Measurements from ENCODE around the gene CCDC13. TPM values are rescaled to one million over a fixed set of nuclear protein-coding genes. Genes with fewer than 3 reads are reported as not detected.
A peak's percentile ranks its signal among the peaks of the same experiment; 100 is the strongest.

CCDC13 gene
- total RNA-seq, 1 donor from 2014 or later: 1.6 TPM

DNA sequence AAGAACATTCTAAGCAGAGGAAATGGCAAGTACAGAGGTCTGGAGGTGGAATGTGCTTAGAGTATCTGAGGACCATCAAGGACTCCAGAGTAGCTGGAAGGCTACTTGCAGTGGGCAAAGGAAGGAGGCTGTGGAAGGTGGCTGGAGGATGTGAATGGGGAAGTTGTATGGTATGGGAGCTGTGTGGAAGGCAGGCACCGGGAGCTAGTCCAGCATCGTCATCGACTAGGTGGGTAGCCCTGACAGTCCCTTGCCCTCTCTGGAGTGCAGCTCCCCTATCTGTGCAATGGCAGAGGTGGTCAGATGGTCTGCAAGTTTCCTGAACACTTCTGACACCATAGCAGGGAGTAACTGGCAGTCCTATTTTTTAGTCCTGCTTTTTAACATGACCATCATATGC lies 19.3 kb downstream of the CCDC13 start:
- no peak for ATAC-seq
- peak; percentile 37 for DNase-seq (ENCODE audit: low spot score)

DNA sequence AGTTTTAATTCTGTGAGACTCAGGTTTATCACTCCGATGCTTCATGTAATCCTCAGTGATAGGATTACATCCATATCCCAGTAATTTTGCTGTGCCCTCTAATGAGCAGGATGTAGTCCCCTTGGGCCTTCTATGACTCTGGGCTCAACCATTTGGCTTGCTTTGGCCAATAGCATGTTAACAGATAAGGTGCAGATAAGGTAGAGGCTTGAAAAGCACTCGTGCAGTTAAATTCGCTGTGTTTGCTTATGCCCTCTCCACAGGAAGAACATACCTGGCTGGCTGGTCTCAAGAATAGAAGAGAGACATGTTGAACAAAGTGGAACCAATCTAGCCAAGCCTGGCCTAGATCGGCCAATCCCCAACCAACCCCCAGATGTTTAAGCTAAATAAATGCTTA lies 20.1 kb downstream of the CCDC13 start:
- no peak for ATAC-seq

DNA sequence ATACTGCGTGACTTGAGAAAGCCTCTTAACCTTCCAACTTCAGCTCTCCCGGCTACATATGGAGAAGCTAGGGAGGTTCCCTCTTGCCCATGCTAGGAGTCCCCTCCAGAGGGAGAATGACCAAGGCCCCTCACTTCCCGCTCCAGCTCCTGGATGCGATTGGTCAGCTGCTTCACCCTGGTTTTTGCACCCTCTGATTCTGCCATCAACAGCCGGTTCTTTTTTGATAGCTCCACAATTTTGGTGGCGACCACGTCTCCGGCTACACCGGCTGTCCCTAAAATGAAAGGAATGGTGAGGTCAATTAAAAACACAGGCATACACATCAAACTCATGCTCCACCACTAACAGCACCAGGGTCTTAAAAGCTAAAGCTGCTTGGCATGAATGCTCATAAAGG lies 20.6 kb downstream of the CCDC13 start:
- DNase-seq (ENCODE audit: low spot score) (peak; percentile 18), ATAC-seq (no peak)

More for the DNA sequence above, 20.1 kb downstream of the CCDC13 start:
- no peak for DNase-seq (ENCODE audit: low spot score)

DNA sequence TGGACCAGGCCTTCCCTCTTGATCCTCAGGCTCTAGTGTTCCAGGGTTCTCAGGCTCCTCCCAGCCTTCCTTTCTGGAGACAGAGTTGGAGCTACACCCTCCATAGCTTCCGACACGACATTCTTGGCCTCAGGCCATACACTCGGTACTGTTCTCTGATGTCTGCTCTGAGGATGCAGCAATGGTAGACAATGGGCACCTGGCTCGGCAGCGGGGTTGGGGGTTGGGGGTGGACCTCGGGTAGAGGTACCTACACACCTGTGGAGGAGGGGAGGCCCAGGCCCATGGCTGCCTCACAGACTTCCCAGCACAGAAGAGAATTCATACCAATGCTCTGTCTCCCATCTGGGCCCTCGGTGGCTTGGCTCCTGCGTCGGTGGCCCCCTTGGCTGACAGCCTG lies 21.4 kb downstream of the CCDC13 start:
- DNase-seq (ENCODE audit: low spot score): peak; percentile 43
- no peak for ATAC-seq

DNA sequence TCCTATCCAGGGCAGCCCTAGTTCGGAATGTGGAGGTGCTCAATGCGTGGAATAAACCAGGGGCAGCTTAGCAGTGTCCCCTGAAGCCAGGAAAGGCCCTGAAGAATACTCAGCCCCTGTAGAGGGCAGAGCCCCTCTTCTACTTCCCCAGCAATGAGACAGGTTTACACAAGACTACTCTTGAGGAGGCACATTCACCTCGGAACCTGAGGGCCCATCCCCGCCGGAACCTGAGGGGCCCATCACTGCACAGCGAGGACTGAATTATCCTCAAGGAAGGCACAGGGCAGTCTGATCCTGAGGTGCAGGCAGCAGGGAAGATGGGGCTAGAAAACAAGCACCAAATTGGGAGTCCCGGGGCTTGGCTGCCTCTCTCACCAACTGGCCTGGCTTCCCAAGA lies 22.2 kb downstream of the CCDC13 start:
- ATAC-seq (no peak), DNase-seq (ENCODE audit: low spot score) (peak; percentile 33)

DNA sequence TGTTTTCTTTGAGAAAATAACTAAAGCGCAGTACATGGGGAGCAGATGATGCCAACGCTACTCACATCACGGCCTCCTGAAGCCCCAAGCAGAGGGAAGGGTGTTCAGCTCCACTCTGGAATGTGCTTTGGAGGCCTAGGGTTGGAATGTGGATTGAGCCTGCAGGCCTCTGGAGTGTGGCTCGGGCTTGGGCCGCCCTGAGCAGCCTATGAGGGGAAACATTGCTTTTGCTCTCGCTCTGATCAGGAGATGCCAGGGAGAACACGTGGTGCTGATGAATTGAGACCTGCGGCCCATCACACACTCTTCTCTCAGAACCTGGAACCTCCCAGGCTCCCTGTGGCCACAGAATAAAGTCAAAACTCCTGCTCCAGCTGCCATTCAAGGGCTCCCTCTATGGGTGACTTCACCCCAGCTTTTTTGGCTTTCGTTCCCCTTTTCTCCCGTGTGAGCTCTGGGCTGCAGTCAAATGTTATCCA lies 23.3 kb downstream of the CCDC13 start:
- ATAC-seq: peak; percentile 52
- DNase-seq (ENCODE audit: low spot score): no peak

GRCh38 chr3:42749025-42749752 lies 23.9 kb downstream of the CCDC13 start:
- DNase-seq (ENCODE audit: low spot score) (peak; percentile 39), ATAC-seq (no peak)

- peak; percentile 40 for DNase-seq (ENCODE audit: low spot score)
- no peak for ATAC-seq
These were observed 25.5 kb downstream of the CCDC13 start for GRCh38 chr3:42747581-42747980.

- peak; percentile 49 for DNase-seq (ENCODE audit: low spot score)
- peak; percentile 58 for ATAC-seq
These were observed 26.3 kb downstream of the CCDC13 start for GRCh38 chr3:42746455-42747450.

- ATAC-seq: no peak
These were observed 27.1 kb downstream of the CCDC13 start for GRCh38 chr3:42745776-42746454.

DNA sequence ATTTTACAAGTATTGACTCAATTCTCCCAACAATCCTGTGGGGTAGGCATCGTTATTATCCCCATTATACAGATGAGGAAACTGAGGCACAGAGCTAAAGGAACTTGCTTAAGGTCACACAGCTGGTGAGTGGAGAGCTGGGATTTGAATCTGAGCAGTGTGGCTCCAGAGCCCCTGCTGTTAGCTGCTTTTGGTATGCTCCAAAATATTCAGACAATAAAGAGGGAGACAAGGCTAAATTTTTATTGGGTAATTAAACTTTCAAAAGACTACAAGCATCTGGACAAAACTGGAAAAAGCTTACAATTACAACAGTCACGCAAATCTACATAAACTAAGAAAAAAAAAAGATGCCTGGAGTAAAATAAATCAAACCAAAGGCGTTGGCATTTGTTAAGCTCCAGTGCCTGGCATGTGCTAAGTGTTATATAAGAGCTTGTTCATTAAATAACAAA lies 27.7 kb downstream of the CCDC13 start:
- ATAC-seq (no peak), DNase-seq (ENCODE audit: low spot score) (no peak)

More at GRCh38 chr3:42745776-42746454, 27.1 kb downstream of the CCDC13 start:
- peak; percentile 32 for DNase-seq (ENCODE audit: low spot score)

DNA sequence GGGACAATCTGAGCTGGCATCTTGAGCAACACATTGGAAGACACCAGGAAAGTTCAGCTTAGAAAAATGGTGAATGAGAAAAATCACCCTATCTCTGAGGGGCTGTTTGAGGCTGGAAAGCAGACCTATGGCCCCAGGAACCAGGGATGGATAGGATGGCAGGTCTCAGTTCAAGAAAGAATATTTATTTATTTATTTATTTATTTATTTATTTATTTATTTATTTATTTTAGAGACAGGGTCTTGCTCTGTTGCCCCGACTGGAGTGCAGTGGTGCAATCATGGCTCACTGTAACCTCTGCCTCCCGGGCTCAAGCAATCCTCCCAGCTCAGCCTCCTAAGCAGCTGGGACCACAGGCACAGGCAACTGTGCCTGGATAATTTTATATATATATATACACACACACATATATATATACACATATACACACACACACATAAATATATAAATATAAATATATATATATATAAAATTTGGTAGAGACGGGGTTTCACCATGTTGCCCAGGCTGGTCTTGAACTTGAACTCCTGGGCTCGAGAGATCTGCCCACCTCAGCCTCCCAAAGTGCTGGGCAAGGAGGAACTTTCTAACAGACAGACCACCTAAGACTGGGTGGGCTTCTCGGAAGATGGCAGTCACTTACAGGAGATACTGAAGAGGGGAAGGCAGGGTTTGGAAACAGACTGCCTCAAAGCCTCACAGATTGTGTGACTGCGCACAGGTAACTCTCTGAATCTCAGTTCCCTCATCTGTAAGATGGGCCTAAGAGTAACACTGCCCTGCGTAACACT lies 29.7 kb downstream of the CCDC13 start:
- ATAC-seq: no peak
- DNase-seq (ENCODE audit: low spot score): peak; percentile 23

- peak; percentile 35 for DNase-seq (ENCODE audit: low spot score)
- no peak for ATAC-seq
These were observed 30.4 kb downstream of the CCDC13 start for GRCh38 chr3:42742688-42743087.

GRCh38 chr3:42742259-42742658 lies 30.8 kb downstream of the CCDC13 start:
- no peak for ATAC-seq
- peak; percentile 26 for DNase-seq (ENCODE audit: low spot score)

GRCh38 chr3:42741796-42742195 lies 31.3 kb downstream of the CCDC13 start:
- no peak for ATAC-seq
- DNase-seq (ENCODE audit: low spot score): peak; percentile 31

DNA sequence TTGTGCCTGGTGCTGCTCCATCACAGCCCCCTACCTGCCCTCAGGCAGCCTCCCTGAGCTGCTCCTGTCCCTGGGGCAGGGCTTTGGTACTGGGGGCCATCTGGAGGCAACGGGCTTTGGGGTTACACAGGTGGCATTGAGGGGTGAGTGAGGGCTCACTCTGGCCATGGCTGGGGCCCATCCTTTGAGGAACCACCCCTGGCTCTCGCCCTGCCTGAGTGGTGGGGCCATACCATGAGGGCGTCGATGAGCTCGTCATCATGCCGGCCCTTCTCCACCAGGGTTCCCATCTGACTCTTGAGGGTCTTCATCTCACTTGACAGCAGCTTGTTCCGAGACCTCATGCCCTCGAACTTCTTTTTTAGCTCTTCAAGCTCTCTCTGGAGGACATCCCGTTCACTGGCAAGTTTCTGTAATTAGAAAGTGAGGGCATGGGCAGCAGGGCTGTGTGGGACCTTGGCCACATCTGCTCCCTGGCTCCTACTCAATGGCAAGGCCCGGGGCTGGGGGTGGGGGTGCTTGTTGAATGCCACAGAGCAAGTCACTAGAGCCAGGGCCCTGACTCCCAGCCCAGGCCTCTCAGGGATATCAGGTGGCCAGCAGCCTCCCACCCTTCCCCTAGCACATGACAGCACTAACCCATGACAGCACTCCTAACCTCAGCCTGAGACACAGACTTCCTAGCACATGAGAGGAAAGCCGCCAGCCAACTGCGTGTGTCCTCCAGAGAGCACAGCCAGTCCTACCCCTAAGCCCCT lies 33.5 kb downstream of the CCDC13 start:
- peak; percentile 43 for DNase-seq (ENCODE audit: low spot score)
- ATAC-seq: no peak

GRCh38 chr3:42736531-42736930 lies 36.5 kb downstream of the CCDC13 start:
- peak; percentile 37 for DNase-seq (ENCODE audit: low spot score)
- no peak for ATAC-seq

DNA sequence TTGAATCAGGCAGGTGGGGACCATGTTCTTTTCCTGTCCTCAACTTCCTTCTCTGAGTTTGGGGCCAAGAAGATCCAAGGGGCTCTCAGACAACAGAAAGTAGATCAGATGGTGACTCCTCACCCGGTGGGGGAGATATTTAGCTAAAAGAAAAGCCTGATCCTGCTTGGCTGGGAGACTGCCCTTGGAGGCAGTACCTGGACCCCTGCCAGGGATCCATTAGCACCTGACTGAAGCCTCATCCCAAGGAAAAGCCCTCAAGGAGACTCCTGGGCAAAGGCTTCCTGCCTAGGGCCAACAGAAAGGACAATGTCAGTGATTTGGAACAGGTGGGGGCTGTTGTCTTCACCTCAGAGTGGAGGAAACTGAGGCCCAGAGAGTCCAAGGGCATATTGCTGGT lies 37.0 kb downstream of the CCDC13 start:
- ATAC-seq (no peak), DNase-seq (ENCODE audit: low spot score) (no peak)

- ATAC-seq (no peak), DNase-seq (ENCODE audit: low spot score) (peak; percentile 33)
These were observed 37.4 kb downstream of the CCDC13 start for GRCh38 chr3:42735615-42736014.

Data from left lobe of liver (tissue), 2 donors.